ENCODE results near the gene KIF26A.

GRCh38 chr14:104214431-104215218 is 76.2 kb downstream of the KIF26A start:
- TF ChIP-seq CTCF (IDR thresholded peaks at IDR 0.05) (no peak), POLR2A (IDR thresholded peaks at IDR 0.05) (no peak), POLR2AphosphoS5 (IDR thresholded peaks at IDR 0.05) (no peak)

Data from breast epithelium (tissue), 3 donors.